H9 (cell line): ENCODE results near the gene FFAR1. TPM values are rescaled to one million over a fixed set of nuclear protein-coding genes. Genes with fewer than 3 reads are reported as not detected.

Experiments
- DNase-seq: peaks from one replicate; pipeline ENCODE4 v3.0.0-alpha.2; 2017
- H2AFZ ChIP-seq: one replicate; pipeline ENCODE4 v1.6.1; 2013; ENCODE audit warnings: mild to moderate bottlenecking, low read length, control low read depth, moderate library complexity
- H2AK5ac ChIP-seq: 2 replicates; pipeline ENCODE4 v1.6.1; 2013; ENCODE audit warnings: low read length, control low read depth, mixed read lengths; ENCODE audit not compliant: insufficient read length
- H2BK120ac ChIP-seq: one replicate; pipeline ENCODE4 v1.6.1; 2013; ENCODE audit warnings: low read depth, mild to moderate bottlenecking, low read length, control low read depth, inconsistent platforms; ENCODE audit not compliant: poor library complexity, severe bottlenecking
- H2BK12ac ChIP-seq: 2 replicates; pipeline ENCODE4 v1.6.1; 2013; ENCODE audit warnings: low read length, control low read depth, mixed read lengths, low read depth; ENCODE audit not compliant: insufficient read length
- H2BK15ac ChIP-seq: 2 replicates; pipeline ENCODE4 v1.6.1; 2013; ENCODE audit warnings: low read depth, low read length, control low read depth
- H2BK20ac ChIP-seq: one replicate; pipeline ENCODE4 v1.6.1; 2013; ENCODE audit warnings: low read depth, mild to moderate bottlenecking, low read length, control low read depth, inconsistent platforms; ENCODE audit not compliant: poor library complexity, severe bottlenecking
- H2BK5ac ChIP-seq: 2 replicates; pipeline ENCODE4 v1.6.1; 2013; ENCODE audit warnings: low read length, control low read depth, mixed read lengths; ENCODE audit not compliant: insufficient read length
- H3K14ac ChIP-seq: 2 replicates; pipeline ENCODE4 v1.6.1; 2013; ENCODE audit warnings: low read length, control low read depth; ENCODE audit not compliant: insufficient read depth
- H3K18ac ChIP-seq: 2 replicates; pipeline ENCODE4 v1.6.1; 2013; ENCODE audit warnings: low read depth, mild to moderate bottlenecking, mixed read lengths, low read length, control low read depth; ENCODE audit not compliant: insufficient read length
- H3K23ac ChIP-seq: 2 replicates; pipeline ENCODE4 v1.6.1; 2013; ENCODE audit warnings: low read length, control low read depth, mixed read lengths, low read depth; ENCODE audit not compliant: insufficient read length
- H3K23me2 ChIP-seq: 2 replicates; pipeline ENCODE4 v1.6.1; 2013; ENCODE audit warnings: low read depth, mild to moderate bottlenecking, mixed read lengths, low read length, control low read depth; ENCODE audit not compliant: insufficient read length, poor library complexity, severe bottlenecking
- H3K27ac ChIP-seq: 2 replicates; pipeline ENCODE4 v1.5.1; 2013; ENCODE audit warnings: low read length, control low read depth, mixed read lengths, low read depth; ENCODE audit not compliant: insufficient read length
- H3K27me3 ChIP-seq: 2 replicates; pipeline ENCODE4 v1.6.1; 2013; ENCODE audit warnings: low read length, control low read depth, inconsistent platforms; ENCODE audit not compliant: insufficient read depth
- H3K4ac ChIP-seq: 2 replicates; pipeline ENCODE4 v1.6.1; 2013; ENCODE audit warnings: low read depth, mild to moderate bottlenecking, control low read depth, inconsistent platforms, low read length, moderate library complexity
- H3K4me1 ChIP-seq: 2 replicates; pipeline ENCODE4 v1.6.1; 2013; ENCODE audit warnings: low read length, control low read depth, inconsistent platforms; ENCODE audit not compliant: insufficient read depth
- H3K4me2 ChIP-seq: 2 replicates; pipeline ENCODE4 v1.6.1; 2013; ENCODE audit warnings: low read length, control low read depth, mixed read lengths; ENCODE audit not compliant: insufficient read length, insufficient read depth
- H3K56ac ChIP-seq: 2 replicates; pipeline ENCODE4 v1.6.1; 2013; ENCODE audit warnings: low read depth, mild to moderate bottlenecking, mixed read lengths, low read length, control low read depth; ENCODE audit not compliant: insufficient read length
- H3K79me1 ChIP-seq: 2 replicates; pipeline ENCODE4 v1.6.1; 2013; ENCODE audit warnings: low read depth, mild to moderate bottlenecking, moderate library complexity, low read length, control low read depth, inconsistent platforms; ENCODE audit not compliant: insufficient read depth, poor library complexity, severe bottlenecking
- H3K79me2 ChIP-seq: 2 replicates; pipeline ENCODE4 v1.6.1; 2013; ENCODE audit warnings: low read length, control low read depth, inconsistent platforms; ENCODE audit not compliant: insufficient read depth
- H3K9ac ChIP-seq: 2 replicates; pipeline ENCODE4 v1.6.1; 2013; ENCODE audit warnings: low read length, control low read depth, mixed read lengths; ENCODE audit not compliant: insufficient read length; ENCODE audit errors: extremely low read depth
- H3K9me3 ChIP-seq: one replicate; pipeline ENCODE4 v1.6.1; 2013; ENCODE audit warnings: low read depth, low read length, inconsistent platforms; ENCODE audit not compliant: control insufficient read depth
- H3T11ph ChIP-seq: one replicate; pipeline ENCODE4 v1.6.1; 2013; ENCODE audit warnings: mild to moderate bottlenecking, low read length, control low read depth, inconsistent platforms
- H4K20me1 ChIP-seq: one replicate; pipeline ENCODE4 v1.6.1; 2013; ENCODE audit not compliant: control insufficient read depth, insufficient read length, insufficient read depth
- H4K5ac ChIP-seq: 2 replicates; pipeline ENCODE4 v1.6.1; 2013; ENCODE audit warnings: low read depth, mild to moderate bottlenecking, mixed read lengths, low read length, control low read depth; ENCODE audit not compliant: insufficient read length
- H4K8ac ChIP-seq: replicated peaks from 2 replicates; pipeline ENCODE4 v1.6.1; 2013; ENCODE audit warnings: low read length, control low read depth, mixed read lengths, low read depth; ENCODE audit not compliant: insufficient read length
- H4K91ac ChIP-seq: 2 replicates; pipeline ENCODE4 v1.6.1; 2013; ENCODE audit warnings: low read depth, mild to moderate bottlenecking, moderate library complexity, mixed read lengths, low read length, control low read depth; ENCODE audit not compliant: insufficient read length
- H3K27ac Mint-ChIP-seq, 3 experiments: 2 replicates in 2 of 3; 3 replicates in 1 of 3; pipeline ENCODE4 v1.8.0; 2020 to 2021; ENCODE audit warnings: mixed read lengths in 3 of 3, mild to moderate bottlenecking in 1 of 3, moderate library complexity in 1 of 3
- H3K27me3 Mint-ChIP-seq: 2 replicates; pipeline ENCODE4 v1.8.0; 2021; ENCODE audit warnings: low read depth, mild to moderate bottlenecking, moderate library complexity, mixed read lengths
- H3K36me3 Mint-ChIP-seq, 3 experiments: 2 replicates in 2 of 3; 3 replicates in 1 of 3; pipeline ENCODE4 v1.8.0; 2020 to 2021; ENCODE audit warnings: low read depth in 3 of 3, mixed read lengths in 3 of 3; ENCODE audit not compliant: insufficient read depth in 1 of 3
- H3K4me1 Mint-ChIP-seq, 2 experiments: 2 replicates each; pipeline ENCODE4 v1.8.0; 2020; ENCODE audit warnings: mixed read lengths in 2 of 2
- H3K4me3 Mint-ChIP-seq, 2 experiments: 2 replicates in 1 of 2; 3 replicates in 1 of 2; pipeline ENCODE4 v1.8.0; 2020 to 2021; ENCODE audit warnings: mild to moderate bottlenecking in 2 of 2, mixed read lengths in 2 of 2, moderate library complexity in 1 of 2
- H3K9me3 Mint-ChIP-seq, 2 experiments: 2 replicates in 1 of 2; 3 replicates in 1 of 2; pipeline ENCODE4 v1.8.0; 2020; ENCODE audit warnings: mild to moderate bottlenecking in 2 of 2, mixed read lengths in 2 of 2, moderate library complexity in 1 of 2
- CTCF ChIP-seq: fragments of 200-600 bp; sonication (generic); conservative IDR thresholded peaks from 3 replicates; pipeline ENCODE4 v1.8.0; 2021; ENCODE audit warnings: antibody characterized with exemption, mild to moderate bottlenecking
- WGBS: extraction: QIAGEN DNeasy Blood & Tissue Kit; methylation state at CpG from one replicate; pipeline ENCODE4 v1.1.7; 2013; ENCODE audit warnings: missing lambda C conversion rate, low lambda C conversion rate, mixed read lengths; ENCODE audit not compliant: insufficient read length; ENCODE audit errors: extremely low coverage; 5-methylcytosine and 5-hydroxymethylcytosine counted together
- total RNA-seq: library from RNA; stranded (reverse); gene quantifications from 2 replicates; pipeline ENCODE4 v1.2.1, GENCODE V29; 2021

FFAR1 gene
- total RNA-seq, 1 experiment from 2014 or later: not detected

- no peak overlapping the region for H2AK5ac ChIP-seq
- H3K23ac ChIP-seq: no peak overlapping the region
- Mint-ChIP-seq H3K36me3 (no peaks in the 10 kb centered on the region), H3K4me3 (no peak overlapping the region), H3K27me3 (no peaks in the 10 kb centered on the region; the same call in none of the 2 replicates), H3K27ac (peak overlapping the region in 1 of 3 experiments; percentile 49; a peak in 1 of 7 replicates), H3K9me3 (no peaks in the 10 kb centered on the region), H3K4me1 (peaks cover 10 to 12% of the 10 kb centered on the region in 2 experiments)
- no peak overlapping the region for H2AFZ ChIP-seq
- H3K4me1 ChIP-seq: peaks cover 9% of the 10 kb centered on the region; the same call in 1 of the 2 replicates
- no peak overlapping the region for H4K5ac ChIP-seq
- no peak overlapping the region for H2BK5ac ChIP-seq
- no peak for TF ChIP-seq CTCF
- no peaks in the 10 kb centered on the region for H3K9me3 ChIP-seq
- no peak overlapping the region for H2BK120ac ChIP-seq
- no peak for DNase-seq
- no peak overlapping the region for H3T11ph ChIP-seq
- H3K23me2 ChIP-seq: no peaks in the 10 kb centered on the region
- H4K91ac ChIP-seq: no peak overlapping the region
- no peaks in the 10 kb centered on the region for H3K79me2 ChIP-seq
- H3K79me1 ChIP-seq: no peaks in the 10 kb centered on the region
- no peak overlapping the region for H3K4me2 ChIP-seq
- no peak overlapping the region for H3K4ac ChIP-seq
- no peak overlapping the region for H3K27ac ChIP-seq
- no peak overlapping the region for H4K8ac ChIP-seq
- no CpG with 5 or more reads among the region's 7 CpGs for WGBS
- no peak overlapping the region for H2BK15ac ChIP-seq
- no peak overlapping the region for H3K14ac ChIP-seq
- H3K27me3 ChIP-seq: no peaks in the 10 kb centered on the region
- H3K9ac ChIP-seq: no peak overlapping the region
- H2BK20ac ChIP-seq: no peak overlapping the region
- H3K18ac ChIP-seq: no peak overlapping the region
- no peak overlapping the region for H3K56ac ChIP-seq
- no peak overlapping the region for H2BK12ac ChIP-seq
- H4K20me1 ChIP-seq: no peaks in the 10 kb centered on the region
Observed at GRCh38 chr19:35330475-35330874, 17.2 kb upstream of the FFAR1 start.
